Measurements from ENCODE around the gene ZNF41.
"Not testable (repeated sequence)": the region's sequence is repeated elsewhere in the genome, so short reads cannot be mapped to it uniquely, and the experiment has no call there.

ZNF41 gene

DNA sequence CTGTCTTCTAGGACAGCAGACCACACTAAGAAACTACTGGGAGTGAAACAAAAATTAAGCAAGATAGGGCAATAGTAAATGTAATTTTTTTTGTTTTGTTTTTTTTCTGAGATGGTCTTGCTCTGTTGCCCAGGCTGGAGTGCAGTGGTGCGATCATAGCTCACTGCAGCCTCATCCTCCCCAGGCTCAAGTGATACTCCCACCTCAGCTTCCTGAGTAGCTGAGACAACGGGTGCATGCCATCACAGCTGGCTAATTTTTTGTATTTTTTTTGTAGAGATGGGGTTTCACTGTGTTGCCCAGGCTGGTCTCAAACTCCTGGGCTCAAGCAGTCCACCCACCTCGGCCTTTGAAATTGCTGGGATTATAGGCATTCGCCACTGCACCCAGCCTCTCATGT lies 9.1 kb upstream of the ZNF41 start:
- not testable (repeated sequence) for DNase-seq (ENCODE audit: low read depth, low spot score)

DNA sequence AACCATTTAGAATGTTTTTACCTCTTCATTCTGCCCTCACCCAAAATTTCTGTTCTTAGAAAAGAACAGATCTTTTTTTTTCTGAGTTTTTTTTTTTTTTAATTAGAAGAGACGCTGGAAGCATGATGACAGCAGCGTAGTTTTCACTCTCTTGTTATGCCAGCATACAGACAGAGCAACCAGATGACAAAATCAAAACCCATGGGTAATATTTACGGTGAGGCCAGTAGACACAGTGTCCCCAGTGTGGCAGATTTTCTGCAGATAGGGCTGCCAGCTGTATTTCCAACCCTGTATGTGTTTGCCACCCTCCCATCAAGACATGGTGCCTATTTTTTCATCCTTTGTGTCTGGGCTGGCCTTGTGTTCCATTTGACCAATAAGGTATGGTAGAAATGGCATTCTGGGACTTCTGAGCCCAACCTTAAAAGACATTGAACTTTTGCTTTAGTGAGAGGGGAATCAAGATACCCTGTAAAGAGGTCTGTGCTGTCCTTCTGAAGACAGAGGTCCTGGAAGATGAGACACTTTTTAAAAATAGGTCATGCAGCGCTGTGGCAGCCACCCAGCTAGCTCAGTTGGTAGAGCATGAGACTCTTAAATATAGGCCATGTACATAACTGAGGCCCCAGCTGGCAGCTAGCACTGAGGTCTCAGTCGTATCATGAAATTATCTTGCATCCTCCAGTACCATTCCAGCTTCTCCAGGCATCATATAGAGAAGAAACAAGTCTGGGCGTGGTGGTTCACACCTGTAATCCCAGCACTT lies 6.7 kb upstream of the ZNF41 start:
- DNase-seq (ENCODE audit: low read depth, low spot score), result no peak

DNA sequence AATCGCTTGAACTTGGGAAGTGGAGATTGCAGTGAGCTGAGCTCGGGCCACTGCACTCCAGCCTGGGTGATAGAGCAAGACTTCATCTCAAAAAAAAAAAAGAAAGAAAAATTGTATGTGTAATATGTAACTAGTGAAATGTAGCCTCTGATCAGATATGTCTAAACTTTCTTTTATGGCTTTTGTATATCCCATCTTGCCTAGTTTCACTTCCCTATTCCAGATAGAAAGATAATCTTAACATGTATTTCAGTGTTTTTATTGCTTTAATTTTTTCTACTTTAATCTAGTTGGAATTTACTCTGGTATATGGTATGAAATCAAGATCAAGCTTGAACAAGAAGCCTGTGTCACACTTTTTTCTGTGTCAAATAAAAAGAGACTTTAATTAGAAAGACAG lies 1.9 kb upstream of the ZNF41 start:
- DNase-seq (ENCODE audit: low read depth, low spot score), result no peak

DNA sequence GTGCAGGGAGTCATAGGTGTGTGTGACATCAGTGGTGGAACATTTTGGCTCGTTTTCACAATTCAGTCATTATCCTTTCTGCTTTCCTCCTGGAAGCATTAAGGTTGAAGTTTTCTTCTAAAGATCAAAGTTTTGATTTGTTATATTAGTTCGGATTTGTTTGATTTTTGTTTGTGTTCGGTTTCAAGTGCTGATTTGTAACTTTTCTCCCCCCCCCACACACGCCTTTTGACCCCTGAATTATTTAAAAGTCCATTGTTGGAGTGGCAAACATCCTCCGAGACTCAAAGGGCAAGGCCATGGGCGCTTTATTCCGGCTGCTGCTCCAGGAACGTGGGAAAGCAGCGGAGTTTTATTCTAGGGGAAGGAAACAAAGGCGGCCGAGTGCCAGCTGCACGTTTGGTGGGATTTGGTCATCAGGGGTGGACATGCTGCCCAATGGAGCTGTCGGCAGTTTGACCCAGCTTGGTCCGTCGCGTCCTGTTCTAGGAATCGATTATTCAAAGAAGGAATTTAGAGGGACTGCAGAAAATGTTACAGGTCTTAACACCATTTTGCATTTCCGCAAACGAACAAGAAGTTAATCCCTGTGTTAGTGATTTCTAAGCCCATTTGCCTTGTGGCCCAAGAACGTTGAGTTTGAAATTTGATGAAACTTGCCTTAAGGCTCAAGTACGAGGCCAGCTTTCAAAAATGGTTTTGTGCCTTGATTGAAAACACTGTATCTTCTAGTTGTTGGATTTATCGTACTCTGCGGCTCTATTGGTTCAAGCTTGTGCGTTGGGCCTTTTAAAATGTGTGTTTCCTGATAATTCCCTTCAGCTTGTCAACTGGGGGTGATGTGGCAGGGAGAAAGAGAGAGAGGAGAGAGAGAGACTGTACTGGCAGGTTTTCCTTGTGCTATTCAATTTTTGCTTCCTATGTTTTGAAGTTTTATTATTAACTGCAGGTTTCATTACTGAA lies 565 bp upstream of the ZNF41 start:
- no peak for DNase-seq (ENCODE audit: low read depth, low spot score)

DNA sequence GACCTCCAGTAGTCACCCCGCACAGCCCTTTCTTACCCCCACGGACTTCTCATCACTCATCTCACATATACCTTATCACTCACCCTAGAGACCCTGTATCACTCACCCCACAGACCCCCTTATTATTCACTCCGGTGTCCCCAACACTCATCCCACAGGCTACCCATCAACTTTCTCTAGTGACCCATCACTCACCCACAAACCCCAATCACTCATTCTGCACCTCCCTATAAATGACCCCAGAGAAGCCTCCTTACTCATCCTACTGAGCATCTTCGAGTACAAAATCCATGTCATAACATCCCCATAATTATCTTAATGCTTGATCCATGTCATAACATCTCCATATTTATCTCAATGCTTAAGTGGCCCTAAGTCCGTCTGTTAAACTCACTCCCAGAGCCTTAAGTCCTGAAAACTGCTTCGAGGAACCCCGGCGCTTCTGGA lies 934 bp downstream of the ZNF41 start:
- DNase-seq (ENCODE audit: low read depth, low spot score), result no peak

DNA sequence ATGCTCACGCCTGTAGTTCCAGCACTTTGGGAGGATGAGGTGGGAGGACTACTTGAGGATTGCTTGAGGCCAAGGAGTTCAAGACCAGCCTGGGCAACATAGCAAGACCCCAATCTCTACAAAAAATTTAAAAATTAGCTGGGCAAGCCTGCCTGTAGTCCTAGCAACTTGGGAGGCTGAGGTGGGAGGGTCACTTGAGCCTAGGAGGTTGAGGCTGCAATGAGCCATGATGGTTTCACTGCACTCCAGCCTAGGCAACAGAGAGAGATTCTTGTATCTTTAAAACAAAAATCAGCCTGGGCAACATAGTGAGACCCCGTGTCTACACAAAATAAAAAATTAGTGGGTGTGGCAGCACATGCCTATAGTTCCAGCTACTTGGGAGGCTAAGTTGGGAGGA lies 1.9 kb downstream of the ZNF41 start:
- DNase-seq (ENCODE audit: low read depth, low spot score), result no peak

DNA sequence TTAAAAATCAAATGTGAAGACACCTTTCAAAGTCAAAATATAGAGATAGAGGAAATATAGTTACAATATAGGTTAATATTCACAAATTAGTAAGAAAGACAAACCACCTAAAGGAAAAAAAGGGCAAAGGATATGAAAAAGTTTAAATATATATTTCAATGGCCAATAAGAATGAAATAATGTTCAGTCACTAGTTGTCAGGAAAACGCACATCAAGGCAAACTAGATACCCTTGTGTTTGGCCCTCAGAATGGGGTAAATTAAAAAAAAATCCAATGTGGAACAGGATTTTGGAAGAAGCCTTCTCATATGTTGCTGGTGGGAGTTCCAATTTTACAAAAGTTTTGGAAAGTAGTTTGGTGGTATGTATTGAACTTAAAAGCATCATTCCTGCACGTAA lies 2.4 kb downstream of the ZNF41 start:
- DNase-seq (ENCODE audit: low read depth, low spot score), result no peak

DNA sequence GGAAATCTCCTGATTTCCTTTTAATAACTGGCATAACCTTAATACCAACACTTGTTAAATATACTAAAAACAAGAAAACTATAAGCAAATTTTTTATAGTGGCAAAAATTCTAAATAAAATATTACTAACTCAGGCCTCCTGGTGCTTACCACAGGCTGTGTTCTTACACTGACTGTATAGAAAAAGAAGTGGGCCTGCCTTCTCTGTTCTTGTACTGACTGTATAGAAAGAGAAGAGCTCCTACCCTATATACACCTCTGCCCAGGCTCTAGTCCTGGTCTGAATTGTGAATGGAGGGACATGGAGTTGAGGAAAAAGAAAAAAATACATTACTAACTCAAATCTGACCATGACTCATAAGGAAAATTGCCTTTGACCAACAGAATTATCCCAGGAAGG lies 7.5 kb downstream of the ZNF41 start:
- DNase-seq (ENCODE audit: low read depth, low spot score), result no peak

DNA sequence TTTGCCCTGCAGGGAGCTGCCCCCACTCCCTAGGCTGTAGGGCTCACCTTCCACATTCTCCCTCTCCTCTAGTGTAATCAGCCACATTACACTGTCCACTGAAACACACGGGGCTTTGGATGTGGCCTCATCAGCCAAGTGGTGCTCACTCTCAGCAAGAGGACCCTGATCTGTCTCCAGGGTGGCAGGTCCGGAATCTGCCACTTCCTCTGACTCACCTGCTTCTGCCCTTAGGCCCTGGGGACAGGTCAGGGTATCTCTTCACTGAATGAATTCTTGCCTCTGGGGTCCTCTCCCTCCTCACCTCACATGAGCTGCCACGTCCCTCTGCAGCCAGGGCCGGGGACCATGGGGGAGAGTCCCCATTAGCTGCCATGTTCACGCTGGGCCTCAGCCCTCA lies 15.9 kb downstream of the ZNF41 start:
- DNase-seq (ENCODE audit: low read depth, low spot score), result no peak

DNA sequence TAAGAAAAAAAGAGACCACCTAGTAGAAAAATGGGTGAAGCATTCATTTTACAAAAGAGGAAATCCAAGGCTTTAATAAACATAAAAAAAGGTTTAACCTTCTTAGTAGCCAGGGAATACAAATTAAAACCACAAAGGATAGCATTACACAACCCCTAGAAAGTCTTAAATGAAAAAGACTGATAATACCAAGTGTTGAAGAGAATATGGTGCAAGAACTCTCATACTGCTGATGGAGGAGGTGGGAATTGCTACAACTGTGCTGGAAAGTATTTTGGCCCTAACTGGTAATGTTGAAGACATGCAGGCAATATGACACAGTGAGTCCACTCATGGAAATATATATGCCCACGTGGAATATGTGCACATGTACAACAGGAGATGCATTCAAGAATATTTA lies 22.5 kb downstream of the ZNF41 start:
- DNase-seq (ENCODE audit: low read depth, low spot score), result no peak

DNA sequence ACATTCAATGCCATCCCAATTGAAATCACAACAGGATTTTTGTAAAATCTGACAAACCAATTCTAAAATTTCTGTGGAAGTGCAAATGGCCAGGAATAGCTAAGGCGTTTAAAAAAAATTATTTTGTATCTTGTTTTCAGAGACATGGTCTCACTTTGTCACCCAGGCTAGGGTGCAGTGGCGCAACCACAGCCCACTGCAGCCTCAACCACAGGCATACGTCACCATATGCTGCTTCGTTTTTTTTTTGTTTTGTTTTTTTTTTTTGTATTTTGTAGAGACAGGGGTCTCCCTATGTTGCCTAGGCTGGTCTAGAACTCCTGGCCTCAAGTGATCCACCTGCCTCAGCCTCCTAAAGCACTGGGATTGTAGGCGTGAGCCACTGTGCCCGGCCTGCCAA lies 24.5 kb downstream of the ZNF41 start:
- DNase-seq (ENCODE audit: low read depth, low spot score), result no peak

DNA sequence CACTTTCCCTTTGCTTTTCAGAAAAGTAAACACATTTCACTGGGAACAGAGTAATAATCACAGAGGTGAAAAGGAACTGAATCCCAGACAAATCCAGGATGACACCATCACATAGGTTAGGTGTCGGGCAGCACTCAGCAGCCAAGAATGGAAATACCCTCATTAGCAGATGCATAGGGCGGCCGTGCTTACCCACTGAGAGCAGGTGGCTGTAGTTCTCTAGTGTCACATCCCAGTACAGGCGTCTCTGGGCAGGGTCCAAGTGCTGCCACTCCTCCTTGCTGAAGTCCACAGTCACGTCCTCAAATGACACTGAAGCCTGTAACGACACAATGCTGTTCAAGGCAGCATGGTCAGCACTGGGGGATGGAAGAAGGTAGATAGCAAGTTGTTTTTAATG lies 26.9 kb downstream of the ZNF41 start:
- no peak for DNase-seq (ENCODE audit: low read depth, low spot score)

DNA sequence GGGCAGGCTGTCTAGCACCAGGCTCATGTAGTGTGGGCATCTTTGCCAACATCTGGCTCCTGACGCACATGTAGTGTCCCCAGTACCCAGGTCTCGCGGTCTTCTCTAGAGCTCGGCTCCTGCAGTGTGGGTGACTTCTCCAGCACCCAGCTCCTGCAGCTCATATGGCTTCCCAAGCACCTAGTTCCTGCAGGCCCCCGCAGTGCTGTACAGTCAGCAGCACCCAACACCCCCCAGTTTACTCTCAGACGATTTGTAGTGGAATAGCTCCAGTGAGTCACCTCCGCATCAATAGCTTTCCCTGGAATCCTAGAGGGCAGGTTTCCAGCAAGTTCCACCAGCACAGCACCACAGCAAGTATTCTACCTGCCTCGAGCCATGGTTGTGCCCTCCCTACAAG lies 30.9 kb downstream of the ZNF41 start:
- DNase-seq (ENCODE audit: low read depth, low spot score), result no peak

DNA sequence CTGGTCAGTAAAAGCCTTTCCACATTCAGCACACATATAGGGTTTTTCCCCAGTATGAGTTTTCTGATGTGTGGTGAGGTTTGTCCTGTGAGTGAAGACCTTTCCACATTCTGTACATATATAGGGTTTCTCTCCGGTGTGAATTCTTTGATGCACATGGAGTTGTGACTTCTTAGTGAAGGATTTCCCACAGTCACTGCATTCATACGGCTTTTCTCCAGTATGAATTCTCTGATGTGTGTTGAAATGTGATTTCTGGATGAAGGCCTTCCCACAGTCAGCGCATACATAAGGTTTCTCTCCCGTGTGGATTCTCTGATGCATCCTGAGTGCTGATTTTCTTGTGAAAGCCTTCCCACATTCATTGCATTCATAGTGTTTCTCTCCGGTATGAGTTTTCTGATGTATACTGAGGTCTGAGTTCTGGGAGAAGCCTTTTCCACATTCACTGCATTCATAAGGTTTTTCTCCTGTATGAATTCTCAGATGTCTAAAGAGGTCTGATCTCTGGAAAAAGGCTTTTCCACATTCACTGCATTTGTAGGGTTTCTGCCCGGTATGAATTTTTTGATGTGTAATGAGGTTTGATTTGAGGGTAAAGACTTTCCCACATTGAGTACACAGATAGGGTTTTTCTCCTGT lies 34.7 kb downstream of the ZNF41 start:
- DNase-seq (ENCODE audit: low read depth, low spot score), result no peak

DNA sequence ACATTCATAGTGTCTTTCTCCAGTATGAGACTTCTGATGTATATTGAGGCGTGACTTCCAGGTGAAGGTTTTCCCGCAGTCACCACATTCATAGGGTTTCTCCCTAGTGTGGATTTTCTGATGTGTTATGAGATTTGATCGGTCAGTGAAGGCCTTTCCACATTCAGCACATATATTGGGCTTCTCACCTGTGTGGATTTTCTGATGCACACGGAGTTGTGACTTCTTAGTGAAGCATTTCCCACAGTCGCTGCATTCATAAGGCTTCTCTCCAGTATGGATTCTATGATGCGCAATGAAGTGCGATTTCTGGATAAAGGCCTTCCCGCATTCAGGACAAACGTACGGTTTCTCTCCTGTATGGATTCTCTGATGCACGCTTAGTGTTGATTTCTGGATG lies 35.4 kb downstream of the ZNF41 start:
- DNase-seq (ENCODE audit: low read depth, low spot score), result no peak

DNA sequence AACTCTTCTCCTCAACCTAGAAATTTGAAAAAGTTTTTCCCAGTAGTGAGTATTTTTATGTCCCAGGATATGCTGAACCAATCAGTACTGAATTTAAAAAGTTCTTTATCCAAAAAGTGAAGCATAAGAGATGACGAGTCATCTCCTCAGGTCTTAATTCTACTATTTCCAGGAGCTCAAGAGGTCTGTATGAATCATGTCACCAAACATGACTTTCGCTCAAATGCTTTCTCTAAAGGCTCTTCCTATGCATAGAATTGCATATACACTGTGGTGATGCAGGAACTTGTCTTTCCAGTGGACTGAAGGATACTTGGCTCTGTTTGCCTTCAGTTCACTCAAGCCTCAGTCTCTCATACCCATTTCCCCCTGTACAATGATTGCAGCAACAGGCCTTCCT lies 36.1 kb downstream of the ZNF41 start:
- DNase-seq (ENCODE audit: low read depth, low spot score), result no peak

DNA sequence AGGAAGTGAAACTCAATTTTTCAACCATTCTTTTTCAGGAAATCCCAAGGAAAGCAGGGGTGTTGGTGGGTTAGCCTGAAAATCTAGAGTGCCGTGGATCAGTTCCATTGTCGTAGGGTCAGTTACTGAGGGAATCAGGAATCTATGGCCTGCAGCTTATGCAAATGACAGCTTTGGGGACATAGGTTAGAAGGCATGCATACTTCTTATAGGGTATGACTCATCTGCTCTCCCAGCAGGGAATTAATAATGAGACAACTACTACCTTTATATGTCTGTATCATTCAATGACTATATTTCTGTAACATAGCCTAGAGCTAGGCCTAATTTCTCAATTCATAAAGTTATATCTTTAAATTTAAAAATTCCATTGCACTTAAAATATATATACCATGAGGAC lies 36.6 kb downstream of the ZNF41 start:
- no peak for DNase-seq (ENCODE audit: low read depth, low spot score)

DNA sequence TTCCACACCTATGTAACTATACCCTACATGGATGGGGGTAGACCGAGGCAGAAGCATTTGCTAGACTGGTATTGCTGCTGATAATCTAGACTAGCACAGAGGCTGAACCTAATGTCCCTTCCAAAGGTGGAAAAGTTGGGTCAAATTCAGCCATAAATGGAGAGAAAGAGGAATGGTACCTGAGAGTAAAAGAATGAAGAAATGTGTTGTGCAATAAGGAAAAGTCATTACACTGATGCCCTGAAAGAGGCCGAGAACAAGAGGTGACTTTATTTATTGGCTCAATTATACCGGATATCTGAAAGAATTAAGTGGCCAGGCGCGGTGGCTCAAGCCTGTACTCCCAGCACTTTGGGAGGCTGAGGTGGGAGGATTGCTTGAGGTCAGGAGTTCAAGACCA lies 52.1 kb downstream of the ZNF41 start:
- DNase-seq (ENCODE audit: low read depth, low spot score), result no peak

DNA sequence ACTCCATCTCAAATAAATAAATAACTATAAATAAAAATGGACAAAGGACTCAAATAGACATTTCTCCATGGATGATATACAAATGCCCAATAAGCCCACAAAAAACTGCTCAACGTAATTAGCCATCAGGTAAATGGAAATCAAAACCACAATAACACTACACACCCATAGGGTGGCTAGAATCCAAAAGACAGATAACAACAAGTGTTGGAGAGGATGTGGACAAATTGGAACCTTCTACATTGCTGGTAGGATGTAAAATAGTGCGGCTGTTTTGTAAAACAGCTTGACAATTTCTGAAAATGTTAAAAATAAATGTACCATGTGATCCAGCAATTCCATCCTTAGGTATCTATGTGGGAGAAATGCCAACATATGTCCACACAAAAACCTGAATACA lies 60.6 kb downstream of the ZNF41 start:
- DNase-seq (ENCODE audit: low read depth, low spot score), result no peak

DNA sequence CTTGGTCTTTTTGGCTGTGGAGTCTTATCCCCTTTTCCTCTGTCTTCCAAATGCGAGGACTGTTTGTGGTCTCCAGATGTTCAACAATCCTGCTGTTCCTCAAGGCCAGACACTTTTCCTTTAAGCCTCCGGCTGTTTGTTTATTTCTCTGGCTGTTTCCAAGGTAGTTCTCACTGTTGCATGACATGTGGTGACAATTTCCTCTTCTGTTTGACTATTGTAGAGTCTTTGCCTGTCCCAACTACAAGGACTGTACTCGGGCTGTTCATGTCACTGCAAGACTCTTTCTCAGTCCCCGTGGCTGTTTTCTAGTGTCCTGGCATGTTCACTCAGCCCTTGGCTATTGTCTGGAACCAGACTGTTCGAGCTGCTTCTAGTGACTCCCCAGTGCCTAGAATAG lies 62.1 kb downstream of the ZNF41 start:
- DNase-seq (ENCODE audit: low read depth, low spot score), result no peak

DNA sequence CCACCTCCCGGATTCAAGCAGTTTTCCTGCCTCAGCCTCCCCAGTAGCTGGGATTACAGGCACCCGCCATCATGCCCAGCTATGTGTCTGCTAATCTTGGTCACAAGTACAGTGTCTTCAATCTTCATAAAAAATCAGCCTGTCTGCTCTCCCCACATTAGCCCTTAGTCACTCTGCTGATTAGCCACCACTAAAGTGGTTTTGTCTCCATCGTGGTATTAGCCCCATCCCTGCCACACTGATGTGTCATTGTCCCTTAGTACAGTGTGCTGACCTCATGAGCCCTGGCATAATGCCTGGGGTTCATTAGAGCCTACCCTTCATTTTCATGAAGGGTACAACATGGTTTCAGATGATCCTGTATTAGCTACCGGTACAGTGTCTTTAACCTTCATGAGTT lies 62.8 kb downstream of the ZNF41 start:
- DNase-seq (ENCODE audit: low read depth, low spot score), result no peak

DNA sequence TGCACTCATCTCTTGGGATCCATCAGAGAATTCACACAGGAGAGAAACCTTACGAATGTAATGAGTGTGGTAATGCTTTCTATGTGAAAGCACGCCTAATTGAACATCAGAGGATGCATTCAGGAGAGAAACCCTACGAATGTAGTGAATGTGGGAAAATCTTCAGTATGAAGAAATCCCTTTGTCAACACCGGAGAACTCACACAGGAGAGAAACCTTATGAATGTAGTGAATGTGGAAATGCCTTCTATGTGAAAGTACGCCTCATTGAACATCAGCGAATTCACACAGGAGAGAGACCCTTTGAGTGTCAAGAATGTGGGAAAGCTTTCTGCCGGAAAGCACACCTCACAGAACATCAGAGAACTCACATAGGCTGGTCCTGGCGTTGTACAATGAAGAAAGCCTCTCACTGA lies 69.8 kb downstream of the ZNF41 start:
- no peak for DNase-seq (ENCODE audit: low read depth, low spot score)
